ENCODE data around the gene ACVR1B. TPM values are rescaled to one million over a fixed set of nuclear protein-coding genes. Genes with fewer than 3 reads are reported as not detected.

Gene ACVR1B
- total and polyA plus RNA-seq, 2 donors (not counting 3 experiments of a cell fraction or from before 2014, with no cell fraction given) = 29.0 to 33.7 TPM

- H3K4me1 ChIP-seq (ENCODE audit: control insufficient read depth, extremely low read depth, insufficient read depth, low read length) = peaks cover 13% of the 10 kb centered on the region
- DNase-seq (ENCODE audit: low read depth, low spot score) (no peak), FAIRE-seq (no peak)
- no peak overlapping the region for H3K9ac ChIP-seq (replicated peaks; ENCODE audit: extremely low read depth, insufficient read depth, low read length)
- H3K27me3 ChIP-seq (ENCODE audit: control insufficient read depth in 2 of 2, insufficient read depth in 2 of 2, low read length in 2 of 2) = no peaks in the 10 kb centered on the region
- peaks cover 37 to 41% of the 10 kb centered on the region in 2 experiments for H3K36me3 ChIP-seq (ENCODE audit: control insufficient read depth in 2 of 2, extremely low read depth in 1 of 2, insufficient read depth in 2 of 2, low read length in 2 of 2)
- no peaks in the 10 kb centered on the region for H3K9me3 ChIP-seq (replicated peaks; ENCODE audit: control insufficient read depth, insufficient read depth, low read length)
- CTCF ChIA-PET = interaction anchor here (13.1 kb wide), 1 partner anchor 10 kb away, joined by 946 read pairs; the partner anchor contains the start of gene TAMALIN
- H3K4me2 ChIP-seq (ENCODE audit: insufficient read depth, low read length) = no peak overlapping the region
- no peaks in the 10 kb centered on the region for H3K9me1 ChIP-seq (replicated peaks; ENCODE audit: control insufficient read depth, extremely low read depth, insufficient read depth, low read length)
- H2AFZ ChIP-seq (ENCODE audit: low read depth, low read length) = no peak overlapping the region
- POLR2A ChIA-PET = interaction anchor here (12.4 kb wide), 1 partner anchor 10 kb away, joined by 221 read pairs; the partner anchor contains the start of gene TAMALIN
- peaks cover 3% of the 10 kb centered on the region for H3K79me2 ChIP-seq (ENCODE audit: control insufficient read depth, insufficient read depth, low read length)
- intact Hi-C loops (cut with micrococcal nuclease) (no loop called here), dilution Hi-C loops (cut with MboI; ENCODE audit: extremely low pct_ligation_motif_present, low sequenced_read_pairs) (no loop called here)
- TF ChIP-seq JUN (IDR thresholded peaks at IDR 0.05; ENCODE audit: borderline replicate concordance, insufficient read depth, insufficient read length, low read depth) (no peak), FOS (IDR thresholded peaks at IDR 0.05; ENCODE audit: borderline replicate concordance, insufficient read depth, low read length) (no peak), POLR2A (IDR thresholded peaks at IDR 0.05; ENCODE audit: low read depth, low read length) (no peak), CTCF (IDR thresholded peaks at IDR 0.05; ENCODE audit: extremely low read depth in 1 of 2, insufficient read depth in 1 of 2, low read depth in 1 of 2, low read length in 2 of 2) (no peak), MYC (IDR thresholded peaks at IDR 0.05; ENCODE audit: low read depth, low read length) (no peak), EZH2 (IDR thresholded peaks at IDR 0.05; ENCODE audit: borderline replicate concordance, low read depth, low read length, severe bottlenecking) (no peak), MAX (IDR thresholded peaks at IDR 0.05; ENCODE audit: insufficient read depth, insufficient read length) (no peak), POLR2AphosphoS5 (IDR thresholded peaks at IDR 0.05; ENCODE audit: insufficient read depth, low read depth, low read length) (no peak), GATA2 (IDR thresholded peaks at IDR 0.05; ENCODE audit: insufficient read depth, insufficient read length, low read depth, low read length) (no peak)
- no TSS peak for BruUV-seq (replicated peaks)
- no peak overlapping the region for H3K27ac ChIP-seq (ENCODE audit: insufficient read depth, low read depth, low read length)
- H4K20me1 ChIP-seq (replicated peaks; ENCODE audit: control insufficient read depth, extremely low read depth, insufficient read depth, low read length) = no peaks in the 10 kb centered on the region
- no peak overlapping the region for H3K4me3 ChIP-seq (replicated peaks in 1 of 3; ENCODE audit: insufficient read depth in 1 of 3, low read depth in 1 of 3, low read length in 3 of 3)
Observed at GRCh38 chr12:52015532-52016041, 64.1 kb downstream of the ACVR1B start.
